Neural cell (in vitro differentiated cells): ENCODE results near the gene MYOT. TPM values are rescaled to one million over a fixed set of nuclear protein-coding genes. Genes with fewer than 3 reads are reported as not detected.

Source experiments
- H2AFZ ChIP-seq: fragments of 200-600, 300-800 bp; sonication (generic), shearing (Covaris generic); 2 replicates; pipeline ENCODE4 v1.6.0; 2014; ENCODE audit warnings: low read depth, mild to moderate bottlenecking, antibody characterized with exemption, low read length, moderate library complexity
- H3F3A ChIP-seq: fragments of 200-600 bp; shearing (Covaris generic); 2 replicates; pipeline ENCODE4 v1.6.1; 2016; ENCODE audit warnings: mild to moderate bottlenecking, moderate library complexity, mixed read lengths, antibody characterized with exemption, low read length; ENCODE audit not compliant: insufficient read depth, poor library complexity, severe bottlenecking
- H3K27ac ChIP-seq: fragments of 200-600, 300-800 bp; sonication (generic), shearing (Covaris generic); 2 replicates; pipeline ENCODE4 v1.5.1; 2014; ENCODE audit warnings: mild to moderate bottlenecking, low read length, moderate library complexity
- H3K27me3 ChIP-seq: fragments of 300-800, 200-600 bp; sonication (generic), shearing (Covaris generic); 2 replicates; pipeline ENCODE4 v1.6.0; 2014; ENCODE audit warnings: mild to moderate bottlenecking, low read depth, low read length, moderate library complexity; ENCODE audit not compliant: insufficient read depth
- H3K36me3 ChIP-seq: fragments of 300-800, 200-600 bp; sonication (generic), shearing (Covaris generic); 2 replicates; pipeline ENCODE4 v1.5.1; 2014; ENCODE audit warnings: mild to moderate bottlenecking, antibody characterized with exemption, low read length, moderate library complexity; ENCODE audit not compliant: insufficient read depth
- H3K4me2 ChIP-seq: fragments of 300-800, 200-600 bp; sonication (generic), shearing (Covaris generic); 2 replicates; pipeline ENCODE4 v1.6.0; 2014; ENCODE audit warnings: mild to moderate bottlenecking, low read length
- H3K4me3 ChIP-seq: fragments of 300-800, 200-600 bp; sonication (generic), shearing (Covaris generic); 2 replicates; pipeline ENCODE4 v1.5.1; 2014; ENCODE audit warnings: mild to moderate bottlenecking, low read length, moderate library complexity
- H3K79me2 ChIP-seq: fragments of 200-600 bp; shearing (Covaris generic); replicated peaks from 2 replicates; pipeline ENCODE4 v1.6.0; 2014; ENCODE audit warnings: mild to moderate bottlenecking, low read length, moderate library complexity; ENCODE audit not compliant: insufficient read depth
- H3K9ac ChIP-seq: fragments of 300-800, 200-600 bp; sonication (generic), shearing (Covaris generic); 2 replicates; pipeline ENCODE4 v1.6.1; 2016; ENCODE audit warnings: mild to moderate bottlenecking, low read length, mixed read lengths
- H3K9me2 ChIP-seq: fragments of 200-600 bp; shearing (Covaris generic); 2 replicates; pipeline ENCODE4 v1.6.1; 2016; ENCODE audit warnings: mild to moderate bottlenecking, low read length, mixed read lengths; ENCODE audit not compliant: insufficient read depth
- H3K9me3 ChIP-seq: fragments of 200-600, 300-800 bp; sonication (generic), shearing (Covaris generic); 2 replicates; pipeline ENCODE4 v1.6.1; 2016; ENCODE audit warnings: mild to moderate bottlenecking, mixed run types, low read length, moderate library complexity, mixed read lengths
- H4K20me1 ChIP-seq: fragments of 200-600 bp; shearing (Covaris generic); 2 replicates; pipeline ENCODE4 v1.6.1; 2016; ENCODE audit warnings: mild to moderate bottlenecking, mixed run types; ENCODE audit not compliant: insufficient read depth
- EP300 ChIP-seq: fragments of 450-650 bp; conservative IDR thresholded peaks from 2 replicates; pipeline ENCODE4 v1.6.1; 2014; ENCODE audit warnings: antibody characterized with exemption, mild to moderate bottlenecking, moderate library complexity; ENCODE audit not compliant: poor library complexity, severe bottlenecking
- EZH2 ChIP-seq: fragments of 200-600, 300-800 bp; shearing (Covaris generic), sonication (generic); IDR thresholded peaks from 2 replicates; pipeline ENCODE4 v1.6.1; 2014; ENCODE audit warnings: antibody characterized with exemption, low read length, borderline replicate concordance, mild to moderate bottlenecking; ENCODE audit not compliant: insufficient read depth, poor library complexity, severe bottlenecking
- POLR2AphosphoS5 ChIP-seq: IDR thresholded peaks from 2 replicates; pipeline ENCODE4 v1.6.1; 2012
- RAD21 ChIP-seq: fragments of 450-650 bp; conservative IDR thresholded peaks from 2 replicates; pipeline ENCODE4 v1.6.1; 2014; ENCODE audit warnings: antibody characterized with exemption, mild to moderate bottlenecking, moderate library complexity
- SMC3 ChIP-seq: fragments of 450-650 bp; conservative IDR thresholded peaks from 2 replicates; pipeline ENCODE4 v1.6.1; 2014; ENCODE audit warnings: antibody characterized with exemption, mild to moderate bottlenecking, moderate library complexity; ENCODE audit not compliant: poor library complexity
- TAF1 ChIP-seq: IDR thresholded peaks from 2 replicates; pipeline ENCODE4 v1.6.1; 2012; ENCODE audit warnings: low read depth
- polyA plus RNA-seq: library from polyadenylated mRNA; depleted of rRNA; stranded (reverse); fragments of >200 nt; gene quantifications from 2 replicates; pipeline ENCODE4 v1.2.3, GENCODE V29; 2014
- TF ChIP-seq, protein P1 (sequence below): IDR thresholded peaks from 2 replicates; pipeline ENCODE4 v1.6.1; 2012; ENCODE audit warnings: borderline replicate concordance
- TF ChIP-seq, protein P2 (sequence below): fragments of 450-650 bp; IDR thresholded peaks from 2 replicates; pipeline ENCODE4 v1.5.1; 2014; ENCODE audit warnings: antibody characterized with exemption, mild to moderate bottlenecking, moderate library complexity; ENCODE audit not compliant: poor library complexity, severe bottlenecking

Gene MYOT
- polyA plus RNA-seq, 1 donor from 2014 or later = not detected

DNA sequence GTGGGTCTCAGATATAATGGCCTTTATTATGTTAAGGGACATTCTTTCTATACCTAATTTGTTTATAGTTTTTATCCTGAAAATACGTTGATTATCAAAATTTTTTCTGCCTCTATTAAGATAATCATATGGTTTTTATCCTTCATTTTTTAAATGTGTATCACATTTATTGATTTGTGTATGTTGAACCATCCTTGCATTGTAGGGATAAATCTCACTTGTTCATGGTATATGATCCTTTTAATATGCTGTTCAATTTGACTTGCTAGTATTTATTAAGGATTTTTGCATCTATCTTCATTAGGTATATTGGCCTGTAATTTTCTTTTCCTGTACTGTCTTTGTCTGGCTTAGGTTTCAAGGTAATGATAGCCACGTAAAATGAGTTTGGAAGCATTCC, 47.1 kb downstream of the MYOT start:
- Histone ChIP-seq H3K27ac (no peak overlapping the region), H3K4me3 (no peak overlapping the region), H4K20me1 (no peaks in the 10 kb centered on the region), H3K79me2 (no peaks in the 10 kb centered on the region), H2AFZ (no peak overlapping the region), H3K36me3 (no peaks in the 10 kb centered on the region), H3K9ac (no peak overlapping the region), H3K4me2 (no peak overlapping the region), H3K9me3 (no peaks in the 10 kb centered on the region), H3F3A (no peaks in the 10 kb centered on the region), H3K27me3 (no peaks in the 10 kb centered on the region), H3K9me2 (no peaks in the 10 kb centered on the region)
- TF ChIP-seq TAF1 = no peak
- TF ChIP-seq RAD21 = no peak
- TF ChIP-seq EZH2 = no peak
- no peak for TF ChIP-seq SMC3
- TF ChIP-seq, protein P1, sequence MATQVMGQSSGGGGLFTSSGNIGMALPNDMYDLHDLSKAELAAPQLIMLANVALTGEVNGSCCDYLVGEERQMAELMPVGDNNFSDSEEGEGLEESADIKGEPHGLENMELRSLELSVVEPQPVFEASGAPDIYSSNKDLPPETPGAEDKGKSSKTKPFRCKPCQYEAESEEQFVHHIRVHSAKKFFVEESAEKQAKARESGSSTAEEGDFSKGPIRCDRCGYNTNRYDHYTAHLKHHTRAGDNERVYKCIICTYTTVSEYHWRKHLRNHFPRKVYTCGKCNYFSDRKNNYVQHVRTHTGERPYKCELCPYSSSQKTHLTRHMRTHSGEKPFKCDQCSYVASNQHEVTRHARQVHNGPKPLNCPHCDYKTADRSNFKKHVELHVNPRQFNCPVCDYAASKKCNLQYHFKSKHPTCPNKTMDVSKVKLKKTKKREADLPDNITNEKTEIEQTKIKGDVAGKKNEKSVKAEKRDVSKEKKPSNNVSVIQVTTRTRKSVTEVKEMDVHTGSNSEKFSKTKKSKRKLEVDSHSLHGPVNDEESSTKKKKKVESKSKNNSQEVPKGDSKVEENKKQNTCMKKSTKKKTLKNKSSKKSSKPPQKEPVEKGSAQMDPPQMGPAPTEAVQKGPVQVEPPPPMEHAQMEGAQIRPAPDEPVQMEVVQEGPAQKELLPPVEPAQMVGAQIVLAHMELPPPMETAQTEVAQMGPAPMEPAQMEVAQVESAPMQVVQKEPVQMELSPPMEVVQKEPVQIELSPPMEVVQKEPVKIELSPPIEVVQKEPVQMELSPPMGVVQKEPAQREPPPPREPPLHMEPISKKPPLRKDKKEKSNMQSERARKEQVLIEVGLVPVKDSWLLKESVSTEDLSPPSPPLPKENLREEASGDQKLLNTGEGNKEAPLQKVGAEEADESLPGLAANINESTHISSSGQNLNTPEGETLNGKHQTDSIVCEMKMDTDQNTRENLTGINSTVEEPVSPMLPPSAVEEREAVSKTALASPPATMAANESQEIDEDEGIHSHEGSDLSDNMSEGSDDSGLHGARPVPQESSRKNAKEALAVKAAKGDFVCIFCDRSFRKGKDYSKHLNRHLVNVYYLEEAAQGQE = no peak
- TF ChIP-seq, protein P2, sequence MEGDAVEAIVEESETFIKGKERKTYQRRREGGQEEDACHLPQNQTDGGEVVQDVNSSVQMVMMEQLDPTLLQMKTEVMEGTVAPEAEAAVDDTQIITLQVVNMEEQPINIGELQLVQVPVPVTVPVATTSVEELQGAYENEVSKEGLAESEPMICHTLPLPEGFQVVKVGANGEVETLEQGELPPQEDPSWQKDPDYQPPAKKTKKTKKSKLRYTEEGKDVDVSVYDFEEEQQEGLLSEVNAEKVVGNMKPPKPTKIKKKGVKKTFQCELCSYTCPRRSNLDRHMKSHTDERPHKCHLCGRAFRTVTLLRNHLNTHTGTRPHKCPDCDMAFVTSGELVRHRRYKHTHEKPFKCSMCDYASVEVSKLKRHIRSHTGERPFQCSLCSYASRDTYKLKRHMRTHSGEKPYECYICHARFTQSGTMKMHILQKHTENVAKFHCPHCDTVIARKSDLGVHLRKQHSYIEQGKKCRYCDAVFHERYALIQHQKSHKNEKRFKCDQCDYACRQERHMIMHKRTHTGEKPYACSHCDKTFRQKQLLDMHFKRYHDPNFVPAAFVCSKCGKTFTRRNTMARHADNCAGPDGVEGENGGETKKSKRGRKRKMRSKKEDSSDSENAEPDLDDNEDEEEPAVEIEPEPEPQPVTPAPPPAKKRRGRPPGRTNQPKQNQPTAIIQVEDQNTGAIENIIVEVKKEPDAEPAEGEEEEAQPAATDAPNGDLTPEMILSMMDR = no peak

DNA sequence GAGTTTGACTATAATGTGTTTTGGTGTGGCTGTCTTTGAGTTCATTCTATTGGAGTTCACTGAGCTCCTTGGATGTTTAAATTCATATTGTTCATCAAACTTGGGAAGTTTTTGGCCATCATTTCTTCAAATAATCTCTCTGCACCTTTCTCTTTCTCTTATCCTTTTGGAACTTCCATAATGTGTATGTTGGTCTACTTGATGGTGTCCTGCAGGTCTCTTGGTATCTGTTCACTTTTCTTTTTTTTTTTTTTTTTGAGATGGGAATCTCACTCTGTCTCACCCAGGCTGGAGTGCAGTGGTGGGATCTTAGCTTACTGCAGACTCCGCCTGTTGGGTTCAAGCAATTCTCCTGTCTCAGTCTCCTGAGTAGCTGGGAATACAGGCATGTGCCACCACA, 49.3 kb downstream of the MYOT start:
- H3K9ac ChIP-seq = no peak overlapping the region
- no peaks in the 10 kb centered on the region for H3K9me2 ChIP-seq
- no peak overlapping the region for H2AFZ ChIP-seq
- no peaks in the 10 kb centered on the region for H3K27me3 ChIP-seq
- no peak overlapping the region for H3K27ac ChIP-seq
- no peaks in the 10 kb centered on the region for H3K9me3 ChIP-seq
- TF ChIP-seq, protein P2 = no peak
- TF ChIP-seq POLR2AphosphoS5 (no peak), EP300 (no peak)
- H3K79me2 ChIP-seq = no peaks in the 10 kb centered on the region
- no peak overlapping the region for H3K4me2 ChIP-seq
- no peaks in the 10 kb centered on the region for H4K20me1 ChIP-seq
- no peaks in the 10 kb centered on the region for H3F3A ChIP-seq
- no peak overlapping the region for H3K4me3 ChIP-seq
- no peaks in the 10 kb centered on the region for H3K36me3 ChIP-seq
